ENCODE results near the gene C17orf100. TPM values are rescaled to one million over a fixed set of nuclear protein-coding genes. Genes with fewer than 3 reads are reported as not detected.
"Not testable (repeated sequence)": the region's sequence is repeated elsewhere in the genome, so short reads cannot be mapped to it uniquely, and the experiment has no call there.

C17orf100 gene
- total RNA-seq, 1 experiment from 2014 or later = 0.29 TPM

- no peak for DNase-seq (ENCODE audit: low spot score)
These were observed 10.2 kb upstream of the C17orf100 start for GRCh38 chr17:6641247-6641863.

- no peak for DNase-seq (ENCODE audit: low spot score)
These were observed 9.0 kb upstream of the C17orf100 start for GRCh38 chr17:6642592-6642991.

- no peak for DNase-seq (ENCODE audit: low spot score)
These were observed 8.0 kb upstream of the C17orf100 start for GRCh38 chr17:6643451-6644125.

- no peak for DNase-seq (ENCODE audit: low spot score)
These were observed 3.4 kb upstream of the C17orf100 start for GRCh38 chr17:6648181-6648580.

GRCh38 chr17:6651919-6652452 is 424 bp downstream of the C17orf100 start:
- no peak for DNase-seq (ENCODE audit: low spot score)

- DNase-seq (ENCODE audit: low spot score) = no peak
These were observed 3.5 kb downstream of the C17orf100 start for GRCh38 chr17:6654841-6655731.

GRCh38 chr17:6655732-6656361 is 4.3 kb downstream of the C17orf100 start:
- DNase-seq (ENCODE audit: low spot score) = not testable (repeated sequence)

GRCh38 chr17:6656797-6657632 is 5.5 kb downstream of the C17orf100 start:
- DNase-seq (ENCODE audit: low spot score) = not testable (repeated sequence)

GRCh38 chr17:6657633-6658287 is 6.2 kb downstream of the C17orf100 start:
- DNase-seq (ENCODE audit: low spot score) = no peak

GRCh38 chr17:6658411-6658810 is 6.8 kb downstream of the C17orf100 start:
- not testable (repeated sequence) for DNase-seq (ENCODE audit: low spot score)

GRCh38 chr17:6660101-6660500 is 8.5 kb downstream of the C17orf100 start:
- DNase-seq (ENCODE audit: low spot score) = no peak

GRCh38 chr17:6660805-6661463 is 9.4 kb downstream of the C17orf100 start:
- no peak for DNase-seq (ENCODE audit: low spot score)

- DNase-seq (ENCODE audit: low spot score) = no peak
These were observed 9.9 kb downstream of the C17orf100 start for GRCh38 chr17:6661464-6661848.

GRCh38 chr17:6663200-6663599 is 11.6 kb downstream of the C17orf100 start:
- DNase-seq (ENCODE audit: low spot score) = not testable (repeated sequence)

GRCh38 chr17:6666077-6666521 is 14.5 kb downstream of the C17orf100 start:
- peak; percentile 72 for DNase-seq (ENCODE audit: low spot score)

- no peak for DNase-seq (ENCODE audit: low spot score)
These were observed 15.0 kb downstream of the C17orf100 start for GRCh38 chr17:6666557-6666956.

GRCh38 chr17:6667516-6667915 is 16.0 kb downstream of the C17orf100 start:
- DNase-seq (ENCODE audit: low spot score) = no peak

- DNase-seq (ENCODE audit: low spot score) = no peak
These were observed 16.7 kb downstream of the C17orf100 start for GRCh38 chr17:6668219-6668618.

GRCh38 chr17:6668727-6669425 is 17.3 kb downstream of the C17orf100 start:
- no peak for DNase-seq (ENCODE audit: low spot score)
